Spleen (tissue), 7 donors: Measurements from ENCODE around the gene PRKCA.

Experiments
- CTCF ChIP-seq, 11 experiments: fragments of 200-600 bp in 7 of 11; fragments of 450-650 bp in 4 of 11; sonication (generic) in 4 of 11; IDR thresholded peaks in 8 of 11; conservative IDR thresholded peaks in 3 of 11; 1 replicate in 7 of 11; 2 replicates in 4 of 11; pipeline versions ENCODE4 v1.4.0 to v1.8.0; 2016 to 2021; ENCODE audit warnings: antibody characterized with exemption in 11 of 11, inconsistent platforms in 4 of 11, mild to moderate bottlenecking in 1 of 11
- POLR2A ChIP-seq, 3 donors: fragments of 450-650 bp; IDR thresholded peaks; one replicate each; pipeline ENCODE4 v1.5.1; 2017; ENCODE audit warnings: antibody characterized with exemption in 3 of 3, mild to moderate bottlenecking in 1 of 3
- POLR2AphosphoS5 ChIP-seq, 3 donors: sonication (generic); formaldehyde crosslinking; IDR thresholded peaks; one replicate each; pipeline ENCODE4 v1.5.1; 2017; ENCODE audit warnings: antibody characterized with exemption in 3 of 3
- donor health status: DM: no; HTN: no; CAD: no; lungs with moderate emphysema.
- donor health status: DM: no; HTN: no; CAD: no.
- donor health status: DM: no; HTN: no; CAD: no.

GRCh38 chr17:66308856-66309255, 6.4 kb downstream of the PRKCA start:
- TF ChIP-seq CTCF (IDR thresholded peaks at IDR 0.05 in 8 of 11, conservative IDR thresholded peaks at IDR 0.05 in 3 of 11) (no peak), POLR2A (IDR thresholded peaks at IDR 0.05) (no peak), POLR2AphosphoS5 (IDR thresholded peaks at IDR 0.05) (no peak)
